ENCODE data around the gene SCAPER. TPM values are rescaled to one million over a fixed set of nuclear protein-coding genes. Genes with fewer than 3 reads are reported as not detected.

The SCAPER gene
- polyA plus RNA-seq, 1 donor from 2014 or later: 77.1 TPM

GRCh38 chr15:76642671-76643070 lies 262.5 kb downstream of the SCAPER start:
- Histone ChIP-seq H3K79me2 (replicated peaks; ENCODE audit: insufficient read depth, low read length) (no peaks in the 10 kb centered on the region), H3K36me3 (ENCODE audit: insufficient read depth, low read length) (no peaks in the 10 kb centered on the region), H3F3A (ENCODE audit: insufficient read depth, low read length, poor library complexity, severe bottlenecking) (no peaks in the 10 kb centered on the region), H3K9me2 (ENCODE audit: insufficient read depth, low read length) (no peaks in the 10 kb centered on the region), H3K9ac (ENCODE audit: low read length) (no peak overlapping the region), H3K9me3 (ENCODE audit: low read length) (no peaks in the 10 kb centered on the region), H3K4me2 (ENCODE audit: low read length) (no peak overlapping the region), H3K27ac (ENCODE audit: low read length) (no peak overlapping the region), H3K4me3 (ENCODE audit: low read length) (no peak overlapping the region), H3K27me3 (ENCODE audit: insufficient read depth, low read depth, low read length) (no peaks in the 10 kb centered on the region), H4K20me1 (ENCODE audit: insufficient read depth) (no peaks in the 10 kb centered on the region), H2AFZ (ENCODE audit: low read depth, low read length) (no peak overlapping the region)
- TF ChIP-seq CTCF (IDR thresholded peaks at IDR 0.05; ENCODE audit: poor library complexity, severe bottlenecking): no peak
- no peak for TF ChIP-seq MXI1 (conservative IDR thresholded peaks at IDR 0.05; ENCODE audit: poor library complexity, severe bottlenecking)

DNA sequence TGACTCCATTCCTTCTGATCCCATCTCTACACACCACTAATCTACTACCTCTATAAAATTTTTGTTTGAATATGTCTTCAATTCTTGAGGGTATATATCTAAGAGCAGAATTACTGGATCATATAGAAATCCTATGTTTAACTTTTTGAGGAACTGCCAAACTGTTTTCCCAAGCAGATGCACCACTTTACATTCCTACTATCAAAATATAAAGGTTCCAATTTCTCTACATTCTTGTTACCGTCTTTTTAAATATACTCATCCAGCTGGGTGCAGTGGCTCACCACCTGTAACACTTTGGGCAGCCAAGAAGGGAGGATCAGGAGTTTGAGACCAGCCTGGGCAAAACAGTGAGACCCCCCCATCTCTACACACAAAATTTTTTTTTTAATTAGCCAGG lies 268.0 kb downstream of the SCAPER start:
- no peaks in the 10 kb centered on the region for H3F3A ChIP-seq (ENCODE audit: insufficient read depth, low read length, poor library complexity, severe bottlenecking)
- no peak overlapping the region for H2AFZ ChIP-seq (ENCODE audit: low read depth, low read length)
- no peaks in the 10 kb centered on the region for H4K20me1 ChIP-seq (ENCODE audit: insufficient read depth)
- no peaks in the 10 kb centered on the region for H3K27me3 ChIP-seq (ENCODE audit: insufficient read depth, low read depth, low read length)
- H3K27ac ChIP-seq (ENCODE audit: low read length): no peak overlapping the region
- peaks cover 4% of the 10 kb centered on the region for H3K9me3 ChIP-seq (ENCODE audit: low read length)
- no peak overlapping the region for H3K9ac ChIP-seq (ENCODE audit: low read length)
- TF ChIP-seq POLR2AphosphoS5 (IDR thresholded peaks at IDR 0.05): no peak
- TF ChIP-seq RAD21 (conservative IDR thresholded peaks at IDR 0.05): no peak
- TF ChIP-seq EP300 (conservative IDR thresholded peaks at IDR 0.05; ENCODE audit: poor library complexity, severe bottlenecking): no peak
- TF ChIP-seq TAF1 (IDR thresholded peaks at IDR 0.05; ENCODE audit: low read depth): no peak
- TF ChIP-seq MXI1 (conservative IDR thresholded peaks at IDR 0.05; ENCODE audit: poor library complexity, severe bottlenecking): no peak
- TF ChIP-seq SMC3 (conservative IDR thresholded peaks at IDR 0.05; ENCODE audit: poor library complexity): no peak
- no peak for TF ChIP-seq CTCF (IDR thresholded peaks at IDR 0.05; ENCODE audit: poor library complexity, severe bottlenecking)
- TF ChIP-seq EZH2 (IDR thresholded peaks at IDR 0.05; ENCODE audit: borderline replicate concordance, insufficient read depth, low read length, poor library complexity, severe bottlenecking): no peak
- TF ChIP-seq REST (IDR thresholded peaks at IDR 0.05; ENCODE audit: borderline replicate concordance): no peak
- no peaks in the 10 kb centered on the region for H3K79me2 ChIP-seq (replicated peaks; ENCODE audit: insufficient read depth, low read length)
- H3K9me2 ChIP-seq (ENCODE audit: insufficient read depth, low read length): no peaks in the 10 kb centered on the region
- no peak overlapping the region for H3K4me3 ChIP-seq (ENCODE audit: low read length)
- peaks cover 7% of the 10 kb centered on the region for H3K36me3 ChIP-seq (ENCODE audit: insufficient read depth, low read length)
- no peak overlapping the region for H3K4me2 ChIP-seq (ENCODE audit: low read length)
